ENCODE measurements around the gene SH2D3A.
"Not testable (repeated sequence)": the region's sequence is repeated elsewhere in the genome, so short reads cannot be mapped to it uniquely, and the experiment has no call there.

Gene SH2D3A

DNA sequence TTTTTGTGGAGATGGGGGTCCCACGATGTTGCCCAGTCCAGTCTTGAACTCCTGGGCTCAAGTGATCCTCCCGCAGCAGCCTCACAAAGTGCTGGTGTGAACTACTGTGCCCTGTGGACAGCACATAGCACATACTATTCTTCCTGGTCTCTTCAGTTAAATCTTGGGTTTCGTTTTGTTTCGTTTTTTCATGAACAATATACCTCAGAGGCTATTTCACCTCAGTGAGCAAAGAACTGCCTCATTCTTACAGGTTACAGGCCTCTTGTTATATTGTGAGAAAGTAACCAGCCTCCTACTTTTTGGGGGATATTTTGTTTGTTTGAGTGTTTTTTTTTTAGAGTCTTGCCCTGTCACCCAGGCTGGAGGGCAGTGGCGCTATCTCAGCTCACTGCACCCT is 45.5 kb downstream of the SH2D3A start:
- DNase-seq (ENCODE audit: low read depth, low spot score): no peak

DNA sequence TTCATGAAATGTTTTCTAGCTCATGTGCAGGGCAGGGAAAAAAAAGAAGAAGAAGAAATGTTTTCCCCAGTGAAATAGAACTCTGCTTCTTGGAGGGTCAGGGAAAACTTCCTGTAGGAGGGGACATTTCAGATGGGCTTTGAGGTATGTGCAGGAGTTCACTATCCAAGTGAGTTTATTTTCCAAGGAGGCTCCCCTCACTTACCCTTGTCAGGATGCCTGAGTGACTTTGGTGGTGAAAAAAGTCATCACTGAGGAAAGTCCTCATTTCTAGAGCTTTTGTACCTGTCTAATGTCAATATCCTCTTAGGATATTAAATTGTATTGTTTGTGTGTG is 46.1 kb downstream of the SH2D3A start:
- no peak for DNase-seq (ENCODE audit: low read depth, low spot score)

DNA sequence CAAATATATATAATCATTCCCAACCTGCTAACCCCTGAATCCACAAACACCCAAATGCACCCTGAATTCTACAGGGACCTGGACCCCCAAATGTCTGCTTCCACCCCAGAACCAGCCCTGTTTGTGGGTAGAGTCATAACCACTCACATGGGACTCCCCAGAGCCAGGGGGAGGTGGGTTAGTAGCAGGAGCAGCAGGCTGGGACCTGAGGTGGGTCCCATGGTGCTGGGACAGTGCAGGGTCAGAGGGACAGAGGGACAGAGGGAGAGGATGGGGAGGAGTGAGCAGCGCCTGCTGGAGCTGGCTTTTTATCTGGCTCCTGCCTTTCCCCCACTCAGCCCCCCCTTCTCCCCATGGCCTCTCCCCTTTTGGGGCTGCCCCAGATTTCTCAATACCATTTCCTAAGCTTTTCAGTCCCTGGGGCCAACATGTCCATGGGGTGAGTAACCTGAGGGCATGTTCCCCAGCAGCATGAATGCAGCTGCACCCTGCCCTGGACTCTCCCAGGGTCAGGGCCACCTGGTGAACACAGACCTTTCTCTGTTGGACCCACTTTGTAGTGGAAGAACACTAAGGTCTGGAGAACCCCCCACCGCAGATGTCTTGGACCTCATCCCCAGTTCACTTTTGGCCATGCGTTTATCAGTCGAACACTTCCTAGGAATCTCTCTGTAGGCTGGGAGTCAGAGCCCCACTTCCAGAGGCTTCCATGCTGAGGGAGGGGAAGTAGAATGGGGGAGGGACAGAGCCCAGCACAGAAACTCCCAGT is 46.7 kb downstream of the SH2D3A start, which contains the start of gene C3:
C3 (minus strand) TSS at position 282 of the 769 bp plus-strand sequence; CDS start at position 221, 61 bp downstream.
- DNase-seq (ENCODE audit: low read depth, low spot score): no peak

DNA sequence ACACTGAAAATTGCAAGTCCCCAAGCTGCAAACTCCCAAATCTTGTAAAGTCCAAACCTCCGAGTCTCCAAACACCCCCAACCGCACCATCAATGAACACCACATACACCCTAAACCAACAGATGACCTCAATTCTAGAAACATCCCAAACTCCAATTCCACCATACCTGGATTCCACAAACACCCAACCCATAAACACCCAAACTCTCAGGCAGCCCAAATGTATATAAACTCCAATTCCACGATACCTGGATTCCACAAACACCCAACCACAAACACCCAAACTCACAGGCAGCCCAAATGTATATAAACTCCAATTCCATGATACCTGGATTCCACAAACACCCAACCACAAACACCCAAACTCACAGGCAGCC is 47.3 kb downstream of the SH2D3A start:
- no peak for DNase-seq (ENCODE audit: low read depth, low spot score)

DNA sequence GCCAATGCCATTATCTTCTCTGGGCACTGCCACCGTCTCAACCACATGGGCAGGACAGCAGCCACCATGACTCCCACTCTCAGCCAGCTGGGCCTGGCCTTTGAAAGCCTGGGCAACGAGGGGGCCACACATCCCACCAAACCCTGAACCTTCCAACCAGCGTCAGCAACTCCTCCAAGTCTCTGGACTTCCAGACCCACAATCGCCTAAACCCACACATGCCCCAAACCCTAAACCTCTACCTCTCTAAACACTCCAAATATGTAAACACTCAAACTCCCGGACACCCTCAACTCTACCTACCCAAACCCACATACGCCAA is 47.7 kb downstream of the SH2D3A start:
- no peak for DNase-seq (ENCODE audit: low read depth, low spot score)

DNA sequence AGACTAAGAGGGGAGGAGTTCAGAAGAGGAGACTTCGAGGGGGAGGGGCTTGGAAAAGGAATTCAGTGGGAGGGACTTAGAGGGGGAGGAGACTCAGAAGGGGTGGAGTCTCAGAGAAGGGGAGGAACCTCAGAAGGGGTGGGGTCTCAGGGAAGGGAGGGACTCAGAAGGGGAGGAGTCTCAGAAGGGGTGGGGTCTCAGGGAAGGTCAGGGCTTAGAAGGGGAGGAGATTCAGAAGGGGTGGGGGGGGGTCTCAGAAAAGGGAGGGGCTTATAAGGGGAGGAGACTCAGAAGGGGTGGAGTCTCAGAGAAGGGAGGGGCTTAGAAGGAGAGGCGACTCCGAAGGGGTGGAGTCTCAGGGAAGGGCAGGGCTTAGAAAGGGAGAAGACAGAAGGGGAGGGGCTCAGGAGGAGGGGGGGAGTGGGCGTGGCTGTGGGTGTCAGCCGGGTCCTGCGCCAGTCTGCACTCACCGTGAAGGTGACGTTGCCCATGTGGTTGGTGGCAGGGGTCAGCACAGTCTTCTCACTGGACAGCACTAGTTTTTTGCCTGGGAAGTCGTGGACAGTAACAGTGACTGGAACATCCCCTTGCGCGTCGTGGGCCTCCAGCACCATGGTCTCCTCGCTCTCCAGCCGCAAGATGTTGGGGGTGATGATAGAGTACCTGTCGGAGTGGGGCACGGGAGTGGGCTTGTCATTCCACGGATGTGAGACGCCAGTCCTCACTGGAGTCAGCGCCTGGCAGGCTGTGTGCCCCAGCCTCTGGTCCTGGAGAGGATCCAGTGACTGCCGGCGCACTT is 48.3 kb downstream of the SH2D3A start:
- no peak for DNase-seq (ENCODE audit: low read depth, low spot score)

DNA sequence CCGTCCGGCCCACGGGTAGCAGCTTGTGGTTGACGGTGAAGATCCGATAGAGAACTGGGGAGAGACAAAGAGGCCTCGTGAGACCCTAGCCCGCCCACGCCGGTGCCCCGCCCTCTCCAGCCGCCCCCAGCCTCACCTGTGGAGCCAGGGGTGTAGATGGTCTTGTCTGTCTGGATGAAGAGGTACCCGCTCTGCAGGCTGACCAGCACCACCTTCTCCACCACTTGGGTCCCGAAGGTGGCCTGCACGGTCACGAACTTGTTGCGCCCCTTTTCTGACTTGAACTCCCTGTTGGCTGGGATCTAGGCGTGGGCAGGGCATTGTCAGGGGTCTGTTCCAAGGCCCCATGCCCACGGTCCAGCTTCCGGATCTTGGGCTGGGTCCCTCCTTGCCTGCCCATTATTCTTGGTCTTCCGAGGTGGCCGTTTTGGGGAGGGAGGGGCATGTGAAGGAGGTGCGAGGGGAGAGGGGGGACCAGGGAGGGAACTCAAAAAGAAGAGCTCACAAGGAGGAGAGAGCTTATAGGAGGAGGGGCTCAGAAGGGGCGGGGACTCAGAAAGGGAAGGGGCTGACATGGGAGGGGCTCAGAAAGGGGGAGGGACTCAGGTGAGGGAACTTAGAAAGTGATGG is 49.0 kb downstream of the SH2D3A start:
- DNase-seq (ENCODE audit: low read depth, low spot score): no peak

DNA sequence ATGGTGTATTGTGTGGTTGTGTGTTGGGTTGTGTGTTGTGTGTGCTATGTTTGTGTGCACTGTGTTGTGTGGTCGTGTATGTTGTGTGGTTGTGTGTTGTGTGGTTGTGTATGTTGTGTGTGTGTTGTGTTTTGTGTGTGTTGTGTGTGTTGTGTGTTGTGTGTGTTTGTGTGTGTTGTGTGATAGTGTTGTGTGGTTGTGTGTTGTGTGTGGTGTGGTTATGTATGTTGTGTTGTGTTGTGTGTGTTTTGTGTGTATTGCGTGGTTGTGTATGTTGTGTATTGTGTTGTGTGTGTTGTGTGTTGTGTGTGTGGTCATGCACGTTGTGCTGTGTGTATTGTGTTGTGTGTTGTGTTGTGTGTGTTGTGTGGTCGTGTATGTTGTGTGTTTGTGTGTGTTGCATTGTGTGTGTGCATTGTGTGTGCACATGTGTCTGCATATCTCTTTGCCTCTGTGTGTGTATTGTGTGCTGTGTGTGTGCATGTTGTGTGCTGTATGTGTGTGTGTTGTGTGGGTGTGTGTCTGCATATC is 49.7 kb downstream of the SH2D3A start:
- DNase-seq (ENCODE audit: low read depth, low spot score): no peak

DNA sequence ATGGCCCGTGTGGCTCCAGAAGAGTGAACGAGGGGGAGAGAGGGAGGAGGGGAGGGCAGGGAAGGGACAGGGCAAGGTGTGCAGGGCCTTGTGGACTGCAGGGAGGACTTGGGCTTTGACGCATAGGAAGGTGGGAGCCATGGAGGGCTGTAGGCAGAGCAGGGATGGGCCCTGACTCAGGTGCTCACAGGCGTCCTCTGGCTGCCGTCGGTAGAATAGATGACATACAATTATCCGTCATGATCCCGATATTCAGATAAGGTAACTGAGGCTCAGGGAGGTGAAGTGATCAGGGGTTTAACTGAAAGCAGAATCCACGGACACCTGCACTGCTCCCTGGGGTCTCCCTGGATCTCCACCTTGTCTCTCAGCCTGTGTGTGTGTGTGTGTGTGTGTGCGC is 50.2 kb downstream of the SH2D3A start:
- DNase-seq (ENCODE audit: low read depth, low spot score): no peak

DNA sequence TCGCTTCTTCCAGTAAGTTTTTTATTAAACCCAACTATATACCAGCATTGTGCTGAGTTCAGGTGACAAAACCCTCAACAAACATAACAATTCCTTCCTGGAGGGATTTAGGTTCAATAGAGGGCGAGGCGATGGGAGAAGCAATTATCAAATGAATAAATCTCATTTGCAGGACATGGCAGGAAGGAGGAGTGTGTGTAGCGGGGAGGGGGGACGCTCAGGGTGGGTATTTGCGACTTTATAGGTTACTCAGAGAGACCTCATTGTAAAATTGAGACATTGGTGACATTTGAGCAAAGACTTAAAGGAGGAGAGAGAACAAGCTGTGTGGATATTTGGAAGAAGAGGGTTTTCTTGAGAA is 50.6 kb downstream of the SH2D3A start:
- no peak for DNase-seq (ENCODE audit: low read depth, low spot score)

DNA sequence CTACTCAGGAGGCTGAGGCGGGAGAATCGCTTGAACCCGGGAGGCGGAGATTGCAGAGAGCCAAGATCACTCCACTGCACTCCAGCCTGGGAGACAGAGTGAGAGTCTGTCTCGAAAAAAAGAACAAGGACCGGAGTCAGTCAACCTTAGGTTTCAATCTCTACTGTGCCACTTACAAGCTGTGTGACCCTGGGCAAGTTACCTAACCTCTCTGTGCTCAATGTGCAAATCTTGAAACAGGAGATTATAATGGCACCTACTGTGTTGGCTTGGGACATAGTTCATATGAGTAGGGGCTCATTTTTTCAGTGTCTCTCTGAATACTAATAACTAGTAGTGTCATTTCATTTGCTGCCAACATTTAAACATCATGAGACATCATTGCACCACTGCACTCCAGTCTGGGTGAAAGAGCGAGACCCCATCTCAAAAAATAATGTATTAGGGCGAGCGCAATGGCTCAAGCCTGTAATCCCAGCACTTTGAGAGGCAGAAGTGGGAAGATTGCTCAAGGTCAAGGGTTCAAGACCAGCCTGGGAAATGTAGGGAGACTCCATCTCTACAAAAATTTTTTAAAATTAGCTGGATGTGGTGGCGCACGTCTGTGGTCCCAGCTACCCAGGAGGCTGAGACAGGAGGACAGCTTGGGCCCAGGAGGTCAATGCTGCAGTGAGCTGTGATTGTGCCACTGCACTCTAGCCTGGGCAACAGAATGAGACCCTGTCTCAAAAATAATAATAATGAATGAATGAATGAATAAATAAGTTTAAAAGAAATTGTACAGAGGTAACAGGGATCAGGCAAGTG is 52.3 kb downstream of the SH2D3A start:
- no peak for DNase-seq (ENCODE audit: low read depth, low spot score)

DNA sequence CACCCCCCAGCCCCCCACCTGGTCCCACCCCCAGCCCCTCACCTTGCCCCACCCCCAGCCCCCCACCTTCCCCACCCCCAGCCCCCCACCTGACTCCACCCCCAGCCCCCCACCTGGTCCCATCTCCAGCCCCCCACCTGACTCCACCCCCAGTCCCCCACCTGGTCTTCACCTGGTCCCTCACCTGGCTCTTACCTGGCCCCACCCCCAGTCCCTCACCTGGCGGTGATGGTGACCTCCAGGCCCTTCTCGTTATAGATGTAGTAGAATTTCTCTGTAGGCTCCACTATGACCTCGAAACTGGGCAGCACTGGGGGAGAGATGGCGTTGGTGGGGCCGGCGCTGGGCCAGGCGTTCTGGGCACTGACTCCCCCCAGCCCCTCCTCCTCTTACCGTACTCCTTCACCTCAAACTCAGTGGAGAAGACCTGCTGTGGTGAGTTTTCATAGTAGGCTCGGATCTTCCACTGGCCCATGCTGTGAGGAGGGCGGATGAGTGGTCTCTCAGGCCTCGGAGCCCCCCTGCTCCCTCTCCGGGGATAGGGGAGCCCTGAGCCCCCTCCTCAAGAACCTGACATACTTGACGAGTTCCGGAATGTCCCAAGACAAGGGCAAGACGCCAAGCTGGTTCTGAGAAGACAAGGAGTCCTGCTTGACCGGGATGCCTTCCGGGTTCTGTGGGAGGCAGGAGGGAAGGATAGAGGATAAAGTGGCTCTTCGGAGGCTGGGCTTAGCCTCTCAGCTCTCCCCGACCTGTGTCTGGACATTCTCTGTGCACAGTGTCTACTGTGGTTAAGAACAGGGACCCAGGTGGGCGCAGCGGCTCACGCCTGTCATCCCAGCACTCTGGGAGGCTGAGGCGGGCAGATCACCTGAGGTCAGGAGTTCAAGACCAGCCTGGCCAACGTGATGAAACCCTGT is 53.2 kb downstream of the SH2D3A start:
- DNase-seq (ENCODE audit: low read depth, low spot score): no peak

DNA sequence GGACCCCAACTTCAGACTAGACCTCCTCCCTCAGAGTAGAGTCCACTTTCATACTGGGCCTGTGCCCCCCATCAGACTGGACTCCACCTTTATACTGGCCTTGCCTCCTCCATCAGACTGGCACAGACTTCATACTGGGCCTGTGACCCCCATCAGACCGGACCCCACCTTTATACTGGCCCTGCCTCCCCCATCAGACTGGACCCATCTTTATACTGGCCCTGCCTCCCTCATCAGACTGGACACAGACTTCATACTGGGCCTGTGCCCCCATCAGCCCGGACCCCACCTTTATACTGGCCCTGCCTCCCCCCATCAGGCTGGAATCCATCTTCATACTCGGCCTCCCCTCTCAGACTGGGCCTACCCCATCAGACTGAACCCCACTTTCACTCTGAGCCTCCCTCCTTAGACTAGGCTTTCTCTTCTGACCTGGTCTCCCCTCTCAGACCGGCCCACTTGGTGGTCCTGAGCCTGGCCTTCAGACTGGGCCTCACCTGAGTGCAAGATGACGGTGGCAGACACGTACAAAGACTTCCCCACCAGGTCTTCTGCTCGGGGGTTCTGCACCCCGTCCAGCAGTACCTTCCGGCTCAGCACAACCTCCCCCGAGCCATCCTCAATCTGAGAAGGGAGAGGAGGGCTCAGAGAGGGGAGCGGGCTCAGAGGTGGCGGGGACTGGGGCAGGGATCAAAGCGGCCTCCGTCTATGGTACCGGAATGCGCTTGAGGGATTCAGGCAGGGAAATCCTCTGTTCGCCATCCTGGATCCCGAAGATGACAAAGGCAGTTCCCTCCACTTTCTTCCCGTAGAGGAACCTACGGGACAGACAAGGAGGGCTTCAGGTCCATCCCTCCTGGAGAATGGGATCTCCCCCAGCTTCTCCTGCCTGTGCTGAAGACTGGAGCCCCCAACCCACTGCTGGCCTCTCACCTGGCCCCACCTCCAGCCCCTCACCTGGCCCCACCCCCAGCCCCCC is 54.3 kb downstream of the SH2D3A start:
- DNase-seq (ENCODE audit: low read depth, low spot score): no peak

DNA sequence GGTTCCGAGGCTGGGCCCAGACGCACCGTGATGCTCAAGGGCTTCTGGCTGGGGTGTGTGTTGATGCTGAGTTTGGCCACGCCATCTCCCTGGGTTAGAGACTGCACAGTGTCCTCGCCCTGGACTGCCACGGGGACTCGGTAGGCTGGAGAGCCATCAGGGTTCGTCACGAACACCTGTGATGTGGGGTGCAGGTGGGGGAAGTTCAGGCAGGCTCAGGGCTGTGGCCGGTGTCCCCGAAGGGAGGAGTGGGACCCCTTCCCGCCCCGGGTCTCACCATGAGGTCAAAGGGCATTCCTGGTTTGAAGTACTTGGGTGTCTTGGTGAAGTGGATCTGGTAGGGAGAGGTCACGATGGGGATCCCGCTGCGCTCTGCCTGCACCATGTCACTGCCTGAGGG is 55.0 kb downstream of the SH2D3A start:
- DNase-seq (ENCODE audit: low read depth, low spot score): no peak

DNA sequence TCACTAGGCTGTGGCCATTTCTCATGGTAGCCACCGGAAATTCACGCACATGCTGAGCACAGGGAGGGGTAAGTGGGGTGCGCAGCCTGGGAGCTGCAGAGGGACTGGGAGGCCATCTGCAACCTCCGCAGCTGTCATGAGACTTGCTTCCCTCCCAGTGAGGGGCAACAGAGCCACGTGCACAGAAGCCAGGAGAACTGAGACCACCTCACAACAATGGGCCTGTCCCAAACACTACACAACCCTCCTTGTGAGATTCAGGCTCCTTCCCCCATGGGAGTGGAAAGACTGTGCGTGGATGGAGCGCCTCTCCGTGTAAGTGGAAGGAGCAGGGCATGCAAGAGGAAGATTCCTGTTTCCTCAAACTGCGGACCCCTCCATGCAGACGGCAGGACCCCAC is 55.6 kb downstream of the SH2D3A start:
- DNase-seq (ENCODE audit: low read depth, low spot score): no peak

DNA sequence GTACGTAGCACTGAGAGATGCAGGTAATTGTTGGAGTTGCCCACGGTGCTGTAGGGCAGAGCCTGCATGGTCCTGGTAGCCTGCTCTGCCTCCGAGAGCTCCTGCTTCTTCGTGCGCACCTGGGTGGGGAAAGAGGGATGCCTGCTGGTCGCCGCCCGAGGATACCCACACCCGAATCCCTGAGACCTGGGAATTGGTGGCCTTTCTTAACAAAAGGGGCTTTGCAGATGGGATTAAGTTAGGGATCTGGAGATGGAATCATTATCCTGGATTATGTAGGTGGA is 56.2 kb downstream of the SH2D3A start:
- DNase-seq (ENCODE audit: low read depth, low spot score): no peak

DNA sequence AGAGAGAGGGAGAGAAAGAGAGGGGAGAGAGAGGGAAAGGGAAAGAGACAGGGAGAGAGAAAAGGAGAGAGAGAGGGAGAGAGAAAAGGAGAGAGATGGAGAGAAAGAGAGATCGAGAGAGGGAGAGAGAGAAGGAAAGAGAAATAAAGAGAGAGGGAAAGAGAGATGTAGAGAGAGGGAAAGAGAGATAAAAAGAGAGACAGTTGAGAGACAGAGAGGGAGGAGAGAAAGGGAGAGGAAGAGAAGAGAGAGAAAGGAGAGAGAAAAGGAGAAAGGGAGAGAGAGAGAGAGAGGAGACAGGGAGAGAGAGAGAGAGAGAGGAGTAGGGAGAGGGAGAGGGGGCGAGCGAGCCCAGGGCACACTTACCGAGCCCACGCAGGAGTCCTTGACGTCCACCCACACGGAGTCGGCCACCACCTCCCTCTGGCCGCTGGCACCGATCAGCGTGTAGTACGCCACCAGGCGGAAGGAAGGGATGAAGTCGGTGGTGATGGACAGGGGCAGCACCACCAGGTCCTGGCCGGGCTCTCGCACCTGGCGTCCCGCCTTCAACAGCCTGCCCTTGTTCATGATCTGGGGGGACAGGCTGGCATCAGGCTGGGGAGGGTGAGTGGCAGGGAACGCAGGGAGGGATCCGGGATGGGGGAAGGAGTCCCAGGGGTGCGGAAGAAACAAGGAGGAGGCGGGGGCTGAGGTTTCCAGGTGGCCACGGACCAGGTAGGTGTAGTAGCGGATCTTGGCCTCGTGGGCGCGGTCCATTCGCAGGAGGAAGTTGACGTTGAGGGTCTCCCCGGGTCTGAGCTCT is 56.8 kb downstream of the SH2D3A start:
- DNase-seq (ENCODE audit: low read depth, low spot score): no peak

DNA sequence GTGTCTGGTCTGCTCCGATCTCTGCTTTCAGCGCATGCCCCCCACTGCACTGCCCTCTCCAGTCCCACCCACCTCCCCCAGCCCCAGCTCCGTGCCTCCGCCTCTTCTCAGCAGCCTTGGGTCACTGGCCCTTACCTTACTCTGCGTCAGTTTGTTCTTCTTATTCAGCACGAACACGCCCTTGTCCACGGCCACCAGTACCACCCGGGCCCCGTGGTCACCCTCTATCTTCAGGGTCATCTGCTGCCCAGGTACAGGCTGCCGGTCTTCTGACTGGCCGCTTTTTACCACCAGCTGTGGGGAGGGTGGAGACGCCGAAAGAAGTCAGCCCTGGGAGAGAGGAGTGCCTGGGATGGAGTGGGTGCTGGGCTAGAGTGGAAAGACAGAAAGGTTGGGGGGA is 57.7 kb downstream of the SH2D3A start:
- DNase-seq (ENCODE audit: low read depth, low spot score): no peak

DNA sequence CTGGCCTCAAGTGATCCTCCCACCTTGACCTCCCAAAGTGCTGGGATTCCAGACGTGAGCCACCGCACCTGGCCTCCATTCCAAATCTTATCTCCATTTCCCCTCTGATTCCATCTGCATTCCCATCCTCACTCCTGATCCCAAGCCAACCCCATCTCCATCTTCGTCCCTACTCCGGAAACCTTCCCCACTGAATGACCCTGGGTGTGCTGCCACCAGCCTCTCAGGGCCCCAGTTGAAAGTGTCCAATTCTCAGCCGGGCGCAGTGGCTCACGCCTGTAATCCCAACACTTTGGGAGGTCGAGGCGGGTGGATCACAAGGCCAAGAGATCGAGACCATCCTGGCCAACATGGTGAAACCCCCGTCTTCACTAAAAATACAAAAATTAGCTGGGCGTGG is 58.3 kb downstream of the SH2D3A start:
- not testable (repeated sequence) for DNase-seq (ENCODE audit: low read depth, low spot score)

All from smooth muscle cell of the brain vasculature (primary cell).